Mucosa of descending colon (tissue), 3 donors: Measurements from ENCODE around the gene MCL1. TPM values are rescaled to one million over a fixed set of nuclear protein-coding genes. Genes with fewer than 3 reads are reported as not detected.

Experiments used
- ATAC-seq: fragments of 200-7000 bp; cut with Tn5 transposase; one replicate; pipeline ENCODE4 v1.9.1; 2020; ENCODE audit warnings: mild to moderate bottlenecking, moderate library complexity
- DNase-seq, 3 donors: peaks; one replicate each; pipeline ENCODE4 v3.0.0-alpha.2; 2020
- H3K36me3 ChIP-seq: fragments of 200-600 bp; one replicate; pipeline ENCODE4 v1.8.0; 2021; ENCODE audit warnings: low read depth, mild to moderate bottlenecking
- H3K4me1 ChIP-seq: fragments of 200-600 bp; one replicate; pipeline ENCODE4 v1.8.0; 2021; ENCODE audit warnings: low read depth, mild to moderate bottlenecking
- H3K4me3 ChIP-seq: fragments of 200-600 bp; one replicate; pipeline ENCODE4 v1.8.0; 2021; ENCODE audit warnings: mild to moderate bottlenecking
- H3K9me3 ChIP-seq: fragments of 200-600 bp; one replicate; pipeline ENCODE4 v1.8.0; 2021; ENCODE audit warnings: mild to moderate bottlenecking
- CTCF ChIP-seq: fragments of 200-600 bp; IDR thresholded peaks from one replicate; pipeline ENCODE4 v1.8.0; 2022; ENCODE audit warnings: antibody characterized with exemption, mild to moderate bottlenecking
- intact Hi-C, 2 donors: fragments of 100-400 bp; cut with DNase I in 1 of 2; cut with micrococcal nuclease in 1 of 2; formaldehyde crosslinking; loops; one replicate each; pipeline versions ENCODE4 v1.11.0 to v1.11.1; 2022; cut with DNase I, micrococcal nuclease
- total RNA-seq, 3 donors: library from RNA; stranded (reverse); fragmentation: NEBNext Ultra II Directional in 2 of 3; extraction: Animal tissue kit (Norgen Biotek cat#: 25700) in 2 of 3; gene quantifications; one replicate each; pipeline versions ENCODE4 v1.2.1 to v1.2.4, GENCODE V29; 2021 to 2023
- donor health status: DM: no; HTN: no; CAD: no; lungs with moderate emphysema.
- donor health status: DM: no; HTN: no; CAD: no.
- donor health status: DM: no; HTN: yes; CAD: no.

The MCL1 gene
- total RNA-seq, 3 donors from 2014 or later: 221 to 258 (median 236) TPM

GRCh38 chr1:150554086-150554452 is 25.3 kb downstream of the MCL1 start:
- ATAC-seq: no peak
- Histone ChIP-seq H3K36me3 (no peaks in the 10 kb centered on the region), H3K9me3 (no peaks in the 10 kb centered on the region), H3K4me1 (peaks cover 9% of the 10 kb centered on the region), H3K4me3 (no peak overlapping the region)
- intact Hi-C loops: loop anchor here in 1 of 2 donors (10.0 kb wide), 1 partner anchor 71 kb away; the partner anchor contains the start of gene ENSA
- TF ChIP-seq CTCF: no peak
- no peak for DNase-seq

GRCh38 chr1:150553392-150554085 is 25.9 kb downstream of the MCL1 start:
- TF ChIP-seq CTCF: no peak
- H3K4me3 ChIP-seq: no peak overlapping the region
- H3K4me1 ChIP-seq: peaks cover 9% of the 10 kb centered on the region
- DNase-seq (peak in 1 of 3 donors; percentile 51), ATAC-seq (no peak)
- no peaks in the 10 kb centered on the region for H3K36me3 ChIP-seq
- intact Hi-C loops: loop anchor here in 1 of 2 donors (10.0 kb wide), 1 partner anchor 71 kb away; the partner anchor contains the start of gene ENSA
- no peaks in the 10 kb centered on the region for H3K9me3 ChIP-seq

GRCh38 chr1:150552911-150553289 is 26.5 kb downstream of the MCL1 start:
- ATAC-seq (no peak), DNase-seq (peak in 1 of 3 donors; percentile 53)
- intact Hi-C loops: loop anchor here in 1 of 2 donors (10.0 kb wide), 1 partner anchor 72 kb away; the partner anchor contains the start of gene ENSA
- Histone ChIP-seq H3K4me3 (no peak overlapping the region), H3K36me3 (no peaks in the 10 kb centered on the region), H3K9me3 (no peaks in the 10 kb centered on the region), H3K4me1 (peaks cover 13% of the 10 kb centered on the region)
- no peak for TF ChIP-seq CTCF

GRCh38 chr1:150552128-150552910 is 27.1 kb downstream of the MCL1 start:
- H3K36me3 ChIP-seq: no peaks in the 10 kb centered on the region
- ATAC-seq (peak; percentile 36), DNase-seq (peak in 2 of 3 donors; percentile 67 to 84)
- intact Hi-C loops: loop anchor here in 1 of 2 donors (10.0 kb wide), 1 partner anchor 72 kb away; the partner anchor contains the start of gene ENSA
- no peak overlapping the region for H3K4me3 ChIP-seq
- no peak for TF ChIP-seq CTCF
- H3K9me3 ChIP-seq: no peaks in the 10 kb centered on the region
- peaks cover 13% of the 10 kb centered on the region for H3K4me1 ChIP-seq

GRCh38 chr1:150551784-150552127 is 27.7 kb downstream of the MCL1 start:
- intact Hi-C loops: loop anchor here in 1 of 2 donors (10.0 kb wide), 1 partner anchor 73 kb away; the partner anchor contains the start of gene ENSA
- Histone ChIP-seq H3K4me3 (no peak overlapping the region), H3K9me3 (no peaks in the 10 kb centered on the region), H3K4me1 (peaks cover 13% of the 10 kb centered on the region), H3K36me3 (no peaks in the 10 kb centered on the region)
- TF ChIP-seq CTCF: no peak
- ATAC-seq (no peak), DNase-seq (no peak)
